ENCODE measurements around the gene FILIP1L.

Gene FILIP1L

GRCh38 chr3:100040451-100041225 lies 73.7 kb downstream of the FILIP1L start:
- no peak overlapping the region for H3K27ac Mint-ChIP-seq
- H3K4me1 Mint-ChIP-seq, result peaks cover 2% of the 10 kb centered on the region
- no peak for DNase-seq
- no peaks in the 10 kb centered on the region for H3K27me3 Mint-ChIP-seq (ENCODE audit: low read depth, poor library complexity)
- H3K9me3 Mint-ChIP-seq, result no peaks in the 10 kb centered on the region
- H3K36me3 Mint-ChIP-seq (ENCODE audit: low read depth), result no peaks in the 10 kb centered on the region
- no peak for TF ChIP-seq CTCF (IDR thresholded peaks at IDR 0.05)
- H3K4me3 Mint-ChIP-seq, result no peak overlapping the region

- no peak for DNase-seq
- H3K9me3 Mint-ChIP-seq, result no peaks in the 10 kb centered on the region
- H3K4me1 Mint-ChIP-seq, result no peaks in the 10 kb centered on the region
- TF ChIP-seq CTCF (IDR thresholded peaks at IDR 0.05), result no peak
- no peaks in the 10 kb centered on the region for H3K36me3 Mint-ChIP-seq (ENCODE audit: low read depth)
- no peak overlapping the region for H3K4me3 Mint-ChIP-seq
- H3K27ac Mint-ChIP-seq, result no peak overlapping the region
- no peaks in the 10 kb centered on the region for H3K27me3 Mint-ChIP-seq (ENCODE audit: low read depth, poor library complexity)
These were observed 75.2 kb downstream of the FILIP1L start for GRCh38 chr3:100039075-100039474.

- no peaks in the 10 kb centered on the region for H3K4me1 Mint-ChIP-seq
- no peak overlapping the region for H3K4me3 Mint-ChIP-seq
- DNase-seq, result no peak
- no peaks in the 10 kb centered on the region for H3K36me3 Mint-ChIP-seq (ENCODE audit: low read depth)
- no peak for TF ChIP-seq CTCF (IDR thresholded peaks at IDR 0.05)
- no peaks in the 10 kb centered on the region for H3K9me3 Mint-ChIP-seq
- H3K27me3 Mint-ChIP-seq (ENCODE audit: low read depth, poor library complexity), result no peaks in the 10 kb centered on the region
- H3K27ac Mint-ChIP-seq, result no peak overlapping the region
These were observed 80.3 kb downstream of the FILIP1L start for GRCh38 chr3:100033903-100034471.

GRCh38 chr3:100033184-100033583 lies 81.1 kb downstream of the FILIP1L start:
- Mint-ChIP-seq H3K36me3 (ENCODE audit: low read depth) (no peaks in the 10 kb centered on the region), H3K27ac (no peak overlapping the region), H3K9me3 (no peaks in the 10 kb centered on the region), H3K4me3 (no peak overlapping the region), H3K4me1 (no peaks in the 10 kb centered on the region), H3K27me3 (ENCODE audit: low read depth, poor library complexity) (no peaks in the 10 kb centered on the region)
- no peak for DNase-seq
- TF ChIP-seq CTCF (IDR thresholded peaks at IDR 0.05), result no peak

GRCh38 chr3:100032243-100032642 lies 82.1 kb downstream of the FILIP1L start:
- H3K4me3 Mint-ChIP-seq, result no peak overlapping the region
- no peaks in the 10 kb centered on the region for H3K36me3 Mint-ChIP-seq (ENCODE audit: low read depth)
- H3K4me1 Mint-ChIP-seq, result no peaks in the 10 kb centered on the region
- no peak overlapping the region for H3K27ac Mint-ChIP-seq
- DNase-seq, result no peak
- TF ChIP-seq CTCF (IDR thresholded peaks at IDR 0.05), result no peak
- H3K9me3 Mint-ChIP-seq, result no peaks in the 10 kb centered on the region
- H3K27me3 Mint-ChIP-seq (ENCODE audit: low read depth, poor library complexity), result no peaks in the 10 kb centered on the region

Data from nephron progenitor cell (in vitro differentiated cells).